Esophagus muscularis mucosa (tissue), 4 donors: ENCODE results near the gene TOM1L1. TPM values are rescaled to one million over a fixed set of nuclear protein-coding genes. Genes with fewer than 3 reads are reported as not detected.

Experiments used
- DNase-seq: peaks from one replicate; pipeline ENCODE4 v3.0.0-alpha.2; 2017; ENCODE audit errors: extremely low spot score
- H3K27ac ChIP-seq, 4 donors: fragments of 200-600 bp; sonication (generic); replicated peaks in 1 of 4; 1 replicate in 3 of 4; 2 replicates in 1 of 4; pipeline ENCODE4 v1.5.1; 2016 to 2019; ENCODE audit warnings: mild to moderate bottlenecking in 1 of 4
- H3K27me3 ChIP-seq, 4 donors: fragments of 200-600 bp; sonication (generic); one replicate each; pipeline versions ENCODE4 v1.5.1 to v1.6.0; 2016 to 2019
- H3K36me3 ChIP-seq, 4 donors: fragments of 200-600 bp; sonication (generic); one replicate each; pipeline ENCODE4 v1.5.1; 2016 to 2019
- H3K4me1 ChIP-seq, 4 donors: fragments of 200-600 bp; sonication (generic); one replicate each; pipeline ENCODE4 v1.5.1; 2016 to 2019
- H3K4me3 ChIP-seq, 4 donors: fragments of 200-600 bp; sonication (generic); 1 replicate in 2 of 4; 2 replicates in 2 of 4; pipeline ENCODE4 v1.5.1; 2016 to 2019; ENCODE audit warnings: mild to moderate bottlenecking in 4 of 4, moderate library complexity in 1 of 4
- H3K9me3 ChIP-seq, 4 donors: fragments of 200-600 bp; sonication (generic); 1 replicate in 3 of 4; 2 replicates in 1 of 4; pipeline ENCODE4 v1.5.1; 2016 to 2019
- CTCF ChIP-seq, 3 experiments: fragments of 200-600 bp in 2 of 3; fragments of 450-650 bp in 1 of 3; sonication (generic) in 2 of 3; IDR thresholded peaks; one replicate each; pipeline ENCODE4 v1.5.1; 2017 to 2019; ENCODE audit warnings: antibody characterized with exemption in 3 of 3, mild to moderate bottlenecking in 2 of 3, moderate library complexity in 1 of 3
- EP300 ChIP-seq: sonication (generic); formaldehyde crosslinking; IDR thresholded peaks from one replicate; pipeline ENCODE4 v1.6.1; 2017; ENCODE audit warnings: antibody characterized with exemption
- POLR2A ChIP-seq: fragments of 450-650 bp; IDR thresholded peaks from one replicate; pipeline ENCODE4 v1.6.1; 2017; ENCODE audit warnings: antibody characterized with exemption, moderate library complexity, mild to moderate bottlenecking, low read depth
- POLR2AphosphoS5 ChIP-seq, 2 donors: sonication (generic); formaldehyde crosslinking; IDR thresholded peaks; one replicate each; pipeline ENCODE4 v1.6.1; 2017; ENCODE audit warnings: antibody characterized with exemption in 2 of 2
- WGBS: methylation state at CpG from one replicate; pipeline ENCODE4 v1.1.5; 2018; 5-methylcytosine and 5-hydroxymethylcytosine counted together
- intact Hi-C: fragments of 100-400 bp; cut with DNase I; formaldehyde crosslinking; loops from one replicate; pipeline ENCODE4 v1.15.1; 2023
- total RNA-seq, 4 donors: library from RNA; depleted of rRNA; stranded (reverse); fragments of >200 nt; gene quantifications; one replicate each; pipeline versions ENCODE4 v1.1.0 to v1.2.1, GENCODE V29; 2016

The TOM1L1 gene
- total RNA-seq, 4 donors from 2014 or later, result 25.8 to 40.7 (median 28.6) TPM

- peaks cover 0 to 7% (median 5%) of the 10 kb centered on the region in 4 donors for H3K36me3 ChIP-seq
- H3K4me3 ChIP-seq, result peak overlapping the region; percentile 88 to 95 (median 92)
- H3K27ac ChIP-seq, result peak overlapping the region; percentile 88 to 94 (median 92)
- H3K27me3 ChIP-seq, result no peaks in the 10 kb centered on the region
- DNase-seq, result no peak
- no peaks in the 10 kb centered on the region for H3K9me3 ChIP-seq
- TF ChIP-seq CTCF (IDR thresholded peaks at IDR 0.05) (no peak), EP300 (no peak), POLR2AphosphoS5 (IDR thresholded peaks at IDR 0.05) (no peak), POLR2A (no peak)
- intact Hi-C loops, result loop anchor here (2.0 kb wide), 1 partner anchor 68 kb away; the partner anchor contains the start of gene TOM1L1
- peaks cover 22 to 45% (median 42%) of the 10 kb centered on the region in 4 donors for H3K4me1 ChIP-seq
- WGBS, result 0% methylated on average over 13 of the region's 13 CpGs
These were observed 68.3 kb downstream of the TOM1L1 start for GRCh38 chr17:54968988-54969332.

GRCh38 chr17:54969658-54970572, 69.3 kb downstream of the TOM1L1 start:
- no peaks in the 10 kb centered on the region for H3K36me3 ChIP-seq
- no peaks in the 10 kb centered on the region for H3K9me3 ChIP-seq
- TF ChIP-seq CTCF (IDR thresholded peaks at IDR 0.05) (no peak), POLR2A (no peak), EP300 (no peak), POLR2AphosphoS5 (IDR thresholded peaks at IDR 0.05) (no peak)
- no peak for DNase-seq
- intact Hi-C loops, result loop anchor here (2.0 kb wide), 1 partner anchor 69 kb away; the partner anchor contains the start of gene TOM1L1
- H3K4me3 ChIP-seq, result peak overlapping the region; percentile 88 to 95 (median 92)
- H3K4me1 ChIP-seq, result peaks cover 22 to 45% (median 42%) of the 10 kb centered on the region in 4 donors
- 41% methylated on average over 7 of the region's 7 CpGs for WGBS
- no peaks in the 10 kb centered on the region for H3K27me3 ChIP-seq
- peak overlapping the region; percentile 88 to 94 (median 92) for H3K27ac ChIP-seq

GRCh38 chr17:54971147-54971546, 70.5 kb downstream of the TOM1L1 start:
- DNase-seq, result no peak
- Histone ChIP-seq H3K36me3 (no peaks in the 10 kb centered on the region), H3K4me3 (no peak overlapping the region), H3K4me1 (peaks cover 22 to 41% (median 38%) of the 10 kb centered on the region in 4 donors), H3K27me3 (no peaks in the 10 kb centered on the region), H3K9me3 (no peaks in the 10 kb centered on the region), H3K27ac (peak overlapping the region in 1 of 4 donors; percentile 6)
- TF ChIP-seq CTCF (IDR thresholded peaks at IDR 0.05) (no peak), POLR2AphosphoS5 (IDR thresholded peaks at IDR 0.05) (no peak), POLR2A (no peak), EP300 (no peak)
- intact Hi-C loops, result no loop called here

- Histone ChIP-seq H3K27me3 (no peaks in the 10 kb centered on the region), H3K4me3 (no peak overlapping the region), H3K36me3 (no peaks in the 10 kb centered on the region), H3K27ac (no peak overlapping the region), H3K4me1 (peaks cover 22 to 34% (median 31%) of the 10 kb centered on the region in 4 donors), H3K9me3 (no peaks in the 10 kb centered on the region)
- TF ChIP-seq EP300, result no peak
- no peak for TF ChIP-seq POLR2A
- no peak for TF ChIP-seq CTCF (IDR thresholded peaks at IDR 0.05)
- no peak for TF ChIP-seq POLR2AphosphoS5 (IDR thresholded peaks at IDR 0.05)
- 96% methylated on average over 3 of the region's 3 CpGs for whole genome bisulfite sequencing
- intact Hi-C loops, result no loop called here
- DNase-seq, result no peak
These were observed 71.2 kb downstream of the TOM1L1 start for GRCh38 chr17:54971901-54972300.
